Stromal cell of bone marrow (primary cell): ENCODE measurements around the gene GLRX3.
"Not testable (repeated sequence)": the region's sequence is repeated elsewhere in the genome, so short reads cannot be mapped to it uniquely, and the experiment has no call there.

Experiments
- DNase-seq: peaks from one replicate; pipeline ENCODE4 v3.0.0-alpha.2; 2012; ENCODE audit warnings: low read depth

The GLRX3 gene

GRCh38 chr10:130189608-130190054 lies 53.4 kb downstream of the GLRX3 start:
- DNase-seq = no peak

- DNase-seq = peak; percentile 71
Observed at GRCh38 chr10:130190055-130190736, 54.0 kb downstream of the GLRX3 start.

GRCh38 chr10:130190737-130191115 lies 54.5 kb downstream of the GLRX3 start:
- no peak for DNase-seq

- no peak for DNase-seq
Observed at GRCh38 chr10:130191380-130191779, 55.2 kb downstream of the GLRX3 start.

- no peak for DNase-seq
Observed at GRCh38 chr10:130192276-130192848, 56.2 kb downstream of the GLRX3 start.

GRCh38 chr10:130193033-130193432 lies 56.8 kb downstream of the GLRX3 start:
- no peak for DNase-seq

GRCh38 chr10:130193493-130194193 lies 57.5 kb downstream of the GLRX3 start:
- no peak for DNase-seq

- no peak for DNase-seq
Observed at GRCh38 chr10:130194194-130194990, 58.2 kb downstream of the GLRX3 start.

- no peak for DNase-seq
Observed at GRCh38 chr10:130194991-130195645, 58.9 kb downstream of the GLRX3 start.

GRCh38 chr10:130195746-130196294 lies 59.6 kb downstream of the GLRX3 start:
- DNase-seq = no peak

- no peak for DNase-seq
Observed at GRCh38 chr10:130196511-130197487, 60.6 kb downstream of the GLRX3 start.

GRCh38 chr10:130198651-130199050 lies 62.5 kb downstream of the GLRX3 start:
- DNase-seq = no peak

- no peak for DNase-seq
Observed at GRCh38 chr10:130200179-130201042, 64.2 kb downstream of the GLRX3 start.

GRCh38 chr10:130201043-130201380 lies 64.8 kb downstream of the GLRX3 start:
- DNase-seq = no peak

- not testable (repeated sequence) for DNase-seq
Observed at GRCh38 chr10:130202150-130202549, 66.0 kb downstream of the GLRX3 start.

- no peak for DNase-seq
Observed at GRCh38 chr10:130202984-130203621, 66.9 kb downstream of the GLRX3 start.

GRCh38 chr10:130203626-130204025 lies 67.4 kb downstream of the GLRX3 start:
- no peak for DNase-seq

GRCh38 chr10:130206216-130206737 lies 70.1 kb downstream of the GLRX3 start:
- DNase-seq = no peak

GRCh38 chr10:130207205-130207604 lies 71.0 kb downstream of the GLRX3 start:
- DNase-seq = no peak
